Measurements from ENCODE around the gene NACA2.

GRCh38 chr17:61619953-61620352, 28.9 kb upstream of the NACA2 start:
- TF ChIP-seq, protein P1, sequence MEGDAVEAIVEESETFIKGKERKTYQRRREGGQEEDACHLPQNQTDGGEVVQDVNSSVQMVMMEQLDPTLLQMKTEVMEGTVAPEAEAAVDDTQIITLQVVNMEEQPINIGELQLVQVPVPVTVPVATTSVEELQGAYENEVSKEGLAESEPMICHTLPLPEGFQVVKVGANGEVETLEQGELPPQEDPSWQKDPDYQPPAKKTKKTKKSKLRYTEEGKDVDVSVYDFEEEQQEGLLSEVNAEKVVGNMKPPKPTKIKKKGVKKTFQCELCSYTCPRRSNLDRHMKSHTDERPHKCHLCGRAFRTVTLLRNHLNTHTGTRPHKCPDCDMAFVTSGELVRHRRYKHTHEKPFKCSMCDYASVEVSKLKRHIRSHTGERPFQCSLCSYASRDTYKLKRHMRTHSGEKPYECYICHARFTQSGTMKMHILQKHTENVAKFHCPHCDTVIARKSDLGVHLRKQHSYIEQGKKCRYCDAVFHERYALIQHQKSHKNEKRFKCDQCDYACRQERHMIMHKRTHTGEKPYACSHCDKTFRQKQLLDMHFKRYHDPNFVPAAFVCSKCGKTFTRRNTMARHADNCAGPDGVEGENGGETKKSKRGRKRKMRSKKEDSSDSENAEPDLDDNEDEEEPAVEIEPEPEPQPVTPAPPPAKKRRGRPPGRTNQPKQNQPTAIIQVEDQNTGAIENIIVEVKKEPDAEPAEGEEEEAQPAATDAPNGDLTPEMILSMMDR (IDR thresholded peaks at IDR 0.05; ENCODE audit: low read depth, low read length, missing input control), result no peak
- TF ChIP-seq RAD21 (IDR thresholded peaks at IDR 0.05), result no peak
- no peak for TF ChIP-seq GABPA (IDR thresholded peaks at IDR 0.05 in 1 of 2, conservative IDR thresholded peaks at IDR 0.05 in 1 of 2)
- TF ChIP-seq NR2F2 (IDR thresholded peaks at IDR 0.05), result no peak
- no peak for TF ChIP-seq RXRA (IDR thresholded peaks at IDR 0.05)
- no peak for TF ChIP-seq MAX (IDR thresholded peaks at IDR 0.05)
- no peak for TF ChIP-seq JUND (IDR thresholded peaks at IDR 0.05)
- TF ChIP-seq SP1 (IDR thresholded peaks at IDR 0.05), result no peak
- no peak for TF ChIP-seq HNF4G (IDR thresholded peaks at IDR 0.05)
- TF ChIP-seq FOXA1 (IDR thresholded peaks at IDR 0.05), result no peak
- TF ChIP-seq TAF1 (conservative IDR thresholded peaks at IDR 0.05), result no peak
- no peak for TF ChIP-seq FOXA2 (IDR thresholded peaks at IDR 0.05)
